ENCODE data around the gene CTXND1.
"Not testable (repeated sequence)": the region's sequence is repeated elsewhere in the genome, so short reads cannot be mapped to it uniquely, and the experiment has no call there.

The CTXND1 gene

DNA sequence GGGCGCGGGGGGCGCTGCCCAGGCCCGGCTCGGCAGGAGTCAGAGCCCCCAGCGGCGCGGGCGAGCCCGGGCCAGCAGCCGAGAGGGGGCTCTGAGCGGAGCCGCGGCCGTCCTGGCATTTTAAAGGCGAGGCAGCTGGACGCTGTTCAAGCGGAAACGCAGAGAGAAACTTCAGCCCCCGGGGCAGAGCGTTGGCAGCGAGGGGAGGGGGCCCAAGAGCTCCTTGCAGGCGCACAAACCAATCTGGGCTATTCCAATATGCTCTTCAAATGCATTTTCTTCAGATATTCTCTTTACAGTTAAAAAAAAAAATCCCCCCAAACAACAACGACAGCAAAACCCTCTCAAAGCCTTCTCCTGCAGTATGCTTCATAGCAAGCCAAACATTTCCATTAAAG, at the start of gene CTXND1:
Gene CTXND1, minus strand, starts transcription at position 93 of the 398 bp plus-strand sequence. CDS start 50,264 bp downstream, outside the sequence.
- DNase-seq, result peak; percentile 45

DNA sequence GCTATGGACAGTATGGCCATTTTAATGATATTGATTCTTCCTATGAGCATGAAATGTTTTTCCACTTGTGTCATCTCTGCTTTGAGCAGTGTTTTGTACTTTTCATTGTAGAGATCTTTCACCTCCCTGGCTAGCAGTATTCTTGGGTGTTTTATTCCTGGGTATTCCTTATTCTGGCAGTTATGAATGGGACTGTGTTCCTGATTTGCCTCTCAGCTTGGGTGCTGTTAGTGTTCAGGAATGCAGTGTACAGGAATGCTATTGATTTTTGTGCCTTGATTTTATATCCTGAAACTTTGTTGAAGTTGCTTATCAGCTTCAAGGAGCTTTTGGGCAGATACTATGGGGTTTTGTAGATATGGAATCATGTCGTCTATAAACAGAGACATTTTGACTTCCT, 49.5 kb upstream of the CTXND1 start:
- DNase-seq, result no peak

DNA sequence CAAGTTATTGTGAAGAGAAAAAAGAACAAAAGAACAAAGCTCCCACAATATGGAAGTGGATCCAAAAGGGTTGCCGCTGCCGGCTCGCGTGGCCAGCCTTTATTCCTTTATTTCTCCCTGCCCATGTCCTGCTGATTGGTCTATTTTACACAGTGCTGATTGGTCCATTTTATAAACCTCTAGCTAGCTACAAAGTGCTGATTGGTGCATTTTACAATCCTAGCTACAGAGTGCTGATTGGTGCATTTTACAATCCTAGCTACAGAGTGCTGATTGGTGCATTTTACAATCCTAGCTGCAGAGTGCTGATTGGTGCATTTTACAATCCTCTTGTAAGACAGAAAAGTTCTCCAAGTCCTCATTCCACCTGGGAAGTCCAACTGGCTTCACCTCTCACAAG, 43.8 kb upstream of the CTXND1 start:
- not testable (repeated sequence) for DNase-seq

DNA sequence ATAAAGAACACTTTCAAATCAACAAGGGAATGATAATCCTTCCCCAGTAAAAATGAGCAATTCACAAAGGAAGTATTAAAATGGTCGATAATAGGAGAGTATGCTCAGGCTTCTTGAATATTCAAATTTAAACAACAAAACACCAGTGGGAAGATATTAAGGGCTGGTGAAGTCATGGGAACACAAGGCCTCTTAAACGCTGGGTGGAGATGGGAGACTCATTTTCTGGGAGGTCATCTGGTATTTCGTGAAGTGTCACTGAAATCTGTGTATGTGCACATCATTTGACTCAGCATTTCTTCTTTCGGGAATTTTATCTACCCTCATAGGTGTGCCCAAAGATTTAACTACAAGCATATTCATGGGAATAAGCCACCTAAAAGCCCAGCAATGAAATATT, 40.1 kb upstream of the CTXND1 start:
- no peak for DNase-seq

DNA sequence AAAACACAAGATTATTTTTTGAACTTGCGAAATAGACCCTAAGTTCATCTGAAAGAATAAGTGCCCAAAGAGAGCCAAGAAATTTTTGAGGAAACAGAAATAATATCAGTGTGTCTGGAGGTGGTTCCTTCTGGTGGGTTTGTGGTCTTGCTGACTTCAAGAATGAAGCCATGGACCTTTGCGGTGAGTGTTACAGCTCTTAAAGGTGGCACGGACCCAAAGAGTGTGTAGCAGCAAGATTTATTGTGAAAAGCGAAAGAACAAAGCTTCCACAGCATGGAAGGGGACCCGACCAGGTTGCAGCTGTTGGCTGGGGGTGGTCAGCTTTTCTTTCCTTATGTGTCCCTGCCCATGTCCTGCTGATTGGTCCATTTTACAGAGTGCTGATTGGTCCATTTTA, 38.9 kb upstream of the CTXND1 start:
- not testable (repeated sequence) for DNase-seq

DNA sequence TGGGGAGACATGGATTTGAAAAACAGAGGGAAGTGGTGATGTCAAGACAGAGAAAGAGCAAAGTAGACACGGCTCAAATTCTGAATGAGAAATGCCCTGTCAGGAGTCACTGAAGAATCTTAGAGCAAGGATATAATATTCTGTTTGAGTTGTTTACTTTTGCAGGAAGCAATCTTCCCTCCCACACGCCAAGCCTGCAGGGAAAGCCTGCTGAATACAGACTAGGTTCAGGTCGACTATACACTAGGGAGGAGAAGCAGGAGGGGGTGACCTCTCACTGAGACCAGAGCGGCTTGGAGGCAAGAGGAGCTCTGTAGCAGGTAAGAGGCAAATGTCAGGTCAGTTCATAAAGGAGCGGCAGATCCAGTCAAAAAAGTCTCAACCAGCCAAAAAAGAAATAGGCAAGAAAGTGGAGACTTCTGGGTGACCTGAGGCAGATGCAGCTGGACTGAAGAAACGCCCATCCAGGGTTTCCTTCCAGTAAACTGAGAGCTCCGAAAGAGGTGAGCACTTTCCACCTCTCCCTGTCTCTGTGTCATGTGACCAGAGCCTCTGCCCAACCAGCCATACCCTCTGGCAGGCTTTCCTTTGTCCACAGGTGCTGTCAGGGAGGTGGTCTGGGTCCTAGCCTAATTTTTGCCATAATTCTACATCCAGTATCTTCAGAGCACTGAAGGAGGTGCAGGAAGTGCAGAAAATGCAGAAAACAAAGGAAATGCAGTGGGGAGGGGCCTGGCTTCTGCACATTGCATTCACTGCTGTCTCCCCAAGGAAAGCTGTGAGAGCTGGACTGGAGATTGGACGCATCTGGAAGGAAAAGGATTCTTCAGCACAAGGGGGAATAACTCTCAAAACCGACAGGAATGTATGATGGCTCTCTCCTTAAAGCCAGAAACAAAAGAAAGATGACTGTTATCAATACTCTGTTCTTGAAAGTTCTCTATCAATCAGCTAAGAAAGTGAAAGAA, 37.8 kb upstream of the CTXND1 start:
- DNase-seq, result no peak

DNA sequence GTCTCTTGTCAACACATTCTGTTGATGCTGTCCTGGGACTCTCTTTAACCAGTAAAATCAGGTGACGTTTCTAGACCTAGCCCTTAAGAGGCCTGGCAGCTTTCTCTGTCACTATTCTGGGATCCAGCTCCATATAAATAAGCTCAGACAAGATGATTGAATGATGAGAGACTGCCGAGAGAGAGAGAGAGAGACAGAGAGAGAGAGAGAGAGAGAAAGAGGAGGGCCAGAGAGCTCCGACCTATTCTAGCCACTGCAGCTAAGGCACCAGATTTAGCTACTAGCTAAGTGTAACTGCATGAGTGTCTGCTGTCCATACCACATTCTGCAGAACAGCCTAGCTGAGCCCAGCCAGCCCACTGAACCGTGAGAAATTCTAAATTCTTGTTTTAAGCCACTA, 36.1 kb upstream of the CTXND1 start:
- no peak for DNase-seq

DNA sequence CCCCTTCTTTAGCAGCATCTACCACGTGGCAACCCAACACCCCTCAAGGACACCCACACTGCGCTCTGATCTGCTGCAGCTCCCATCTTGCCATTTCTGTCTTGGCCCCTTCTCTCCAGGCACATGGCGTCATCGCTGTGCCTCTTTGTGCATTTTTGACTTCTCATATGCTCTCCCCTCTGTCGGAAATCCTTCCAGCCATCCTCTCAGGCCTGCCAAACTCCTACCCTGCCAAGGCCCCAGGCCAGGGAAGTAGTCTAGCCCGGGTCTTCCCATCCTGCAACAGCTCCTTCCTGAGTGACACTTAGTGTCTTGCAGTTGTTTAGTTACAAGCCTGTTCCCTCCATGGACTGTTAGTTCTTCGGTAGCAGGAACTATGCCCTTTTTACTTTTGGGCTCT, 34.0 kb upstream of the CTXND1 start:
- DNase-seq, result no peak

DNA sequence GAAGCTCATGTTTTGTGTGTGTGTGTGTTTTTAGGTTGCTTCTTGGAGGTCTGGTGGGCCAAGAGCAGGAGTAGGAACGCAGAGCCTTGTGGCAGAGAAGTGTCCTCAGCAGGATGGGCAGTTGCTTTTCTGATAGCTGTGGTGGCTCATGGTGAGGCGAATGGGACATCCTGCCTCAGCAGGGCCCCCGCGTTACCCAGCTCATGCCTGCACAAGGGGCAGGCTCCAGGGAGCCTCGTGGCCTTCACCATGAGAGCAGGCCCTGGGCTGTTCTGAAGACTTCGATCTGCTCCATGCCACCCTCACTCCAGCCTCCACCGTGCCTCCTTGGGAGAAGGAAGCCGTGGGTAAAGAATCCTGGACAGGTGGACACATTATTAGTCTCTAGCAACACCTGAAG, 33.4 kb upstream of the CTXND1 start:
- DNase-seq, result no peak

DNA sequence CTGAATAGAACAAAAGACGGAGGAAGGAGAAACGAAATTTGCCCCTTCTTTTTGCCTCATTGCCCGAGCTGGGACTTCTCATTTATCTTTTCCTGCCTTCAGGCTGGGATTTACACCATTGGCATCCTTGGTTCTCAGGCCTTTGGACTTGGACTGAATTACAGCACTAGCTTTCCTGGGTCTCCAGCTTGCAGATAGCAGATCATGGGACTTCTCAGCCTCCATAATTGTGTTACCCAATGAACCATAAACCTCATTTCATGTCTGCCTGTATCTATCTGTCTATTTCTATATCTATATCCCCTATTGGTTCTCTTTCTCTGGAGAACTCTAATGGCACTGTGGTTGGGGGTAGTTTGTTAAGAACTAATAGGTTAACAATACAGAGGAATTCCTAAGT, 31.5 kb upstream of the CTXND1 start:
- no peak for DNase-seq

DNA sequence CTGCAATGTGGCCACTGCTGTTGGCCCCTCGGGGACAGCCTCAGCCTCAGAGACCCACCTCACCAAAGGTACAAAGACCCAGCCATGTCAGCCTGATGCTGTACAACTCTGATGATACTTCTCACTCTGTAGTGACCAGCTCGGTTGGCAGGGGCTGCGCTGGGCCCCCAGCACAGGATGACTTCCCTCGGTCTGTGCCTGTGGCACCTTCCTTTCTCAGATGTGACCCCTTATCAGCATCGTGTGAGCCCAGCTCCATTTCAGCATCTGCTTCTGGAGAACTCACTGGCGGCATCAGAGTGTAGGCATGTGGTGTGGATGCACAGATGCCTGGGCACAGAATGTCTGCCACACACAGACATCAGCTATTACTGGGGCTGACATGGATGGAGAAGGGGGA, 25.1 kb upstream of the CTXND1 start:
- DNase-seq, result no peak

DNA sequence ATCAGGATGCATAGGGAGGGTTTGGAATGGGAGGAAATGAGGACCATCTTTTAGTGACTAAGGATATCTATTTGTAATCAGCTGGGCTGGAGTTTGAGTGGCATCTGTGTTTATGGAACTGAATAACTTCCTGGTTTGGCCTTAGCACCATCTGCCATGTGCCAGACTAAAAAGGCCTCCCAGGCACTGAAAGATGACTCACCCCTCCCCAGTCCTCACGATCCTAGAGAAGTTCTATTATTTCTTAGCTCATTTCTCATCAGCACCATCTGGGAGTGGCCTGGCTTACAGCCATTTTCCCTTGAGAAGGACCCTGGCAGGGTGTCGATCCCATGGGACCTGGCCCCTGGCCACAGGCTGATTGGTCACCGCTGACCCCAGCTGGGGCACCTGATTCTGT, 23.9 kb upstream of the CTXND1 start:
- no peak for DNase-seq

DNA sequence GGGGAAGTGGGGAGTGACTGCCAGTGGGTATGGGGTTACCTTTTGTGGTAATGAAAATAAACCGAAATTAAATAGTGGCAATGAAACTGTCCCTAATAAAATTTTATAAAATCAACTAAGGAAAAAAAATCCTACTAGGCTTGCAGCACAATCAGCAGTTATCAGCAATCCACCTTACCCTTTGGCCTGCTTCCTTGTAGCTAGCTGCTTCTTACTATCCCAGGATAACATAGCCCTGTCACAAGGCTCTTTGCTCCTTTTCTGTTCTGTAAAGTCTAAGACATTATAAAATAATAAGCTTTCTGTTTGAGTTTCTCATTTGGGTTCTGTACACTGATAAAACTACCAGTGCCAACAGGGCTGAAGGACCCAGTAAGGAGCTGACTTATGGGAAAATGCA, 23.0 kb upstream of the CTXND1 start:
- no peak for DNase-seq

DNA sequence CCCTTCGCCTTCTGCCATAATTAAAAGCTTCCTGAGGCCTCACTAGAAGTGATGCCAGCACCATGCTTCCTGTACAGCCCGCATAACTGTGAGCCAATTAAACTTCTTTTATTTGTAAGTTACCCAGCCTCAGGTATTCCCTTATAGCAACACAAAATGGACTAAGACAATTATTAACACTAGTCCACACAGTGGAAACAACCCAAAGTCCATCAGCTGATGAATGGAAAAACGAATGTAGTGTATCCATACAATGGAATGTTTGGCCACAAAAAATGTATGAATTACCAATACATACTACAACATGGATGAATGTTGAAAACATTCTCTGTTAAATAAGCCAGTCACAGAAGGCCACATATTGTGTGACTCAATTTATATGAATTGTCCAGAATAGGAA, 22.5 kb upstream of the CTXND1 start:
- DNase-seq, result no peak

DNA sequence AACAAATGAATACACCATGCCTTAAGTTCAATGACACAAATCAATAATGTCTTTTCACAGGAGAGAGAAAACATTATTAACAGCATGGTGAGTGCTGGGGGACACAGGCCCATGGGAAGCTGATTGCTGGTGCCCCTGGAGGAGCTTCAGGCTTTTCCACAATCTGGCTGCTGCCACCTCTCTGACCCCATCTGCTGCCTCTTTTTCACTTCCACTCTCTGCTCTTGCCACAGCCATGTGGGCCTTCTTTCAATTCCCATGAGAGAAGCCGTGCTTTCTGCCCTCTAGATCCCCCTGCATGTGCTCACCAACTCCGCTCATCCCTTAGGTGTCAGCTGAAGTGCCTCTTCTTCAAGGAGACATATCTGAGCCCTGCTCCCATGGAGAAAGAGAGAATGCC, 21.0 kb upstream of the CTXND1 start:
- DNase-seq, result no peak

DNA sequence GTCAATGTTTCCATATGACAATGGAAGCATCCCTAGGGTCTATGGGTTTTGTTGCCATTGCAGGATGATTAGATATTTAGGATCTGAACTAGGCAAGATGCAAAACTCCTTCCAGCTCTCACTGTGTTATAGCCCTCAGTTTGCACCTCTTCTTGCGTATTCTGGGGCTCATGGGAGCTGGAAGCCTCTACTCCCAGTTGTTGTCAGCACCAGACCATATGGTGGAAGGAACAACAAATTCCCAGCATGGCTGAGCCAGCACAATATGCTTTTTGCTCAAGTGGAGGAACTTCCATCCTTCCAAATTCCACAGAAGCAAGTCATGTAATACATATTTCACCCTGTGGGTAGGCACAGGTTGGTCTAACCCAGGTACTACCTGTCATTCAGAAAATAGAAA, 18.5 kb upstream of the CTXND1 start:
- no peak for DNase-seq

DNA sequence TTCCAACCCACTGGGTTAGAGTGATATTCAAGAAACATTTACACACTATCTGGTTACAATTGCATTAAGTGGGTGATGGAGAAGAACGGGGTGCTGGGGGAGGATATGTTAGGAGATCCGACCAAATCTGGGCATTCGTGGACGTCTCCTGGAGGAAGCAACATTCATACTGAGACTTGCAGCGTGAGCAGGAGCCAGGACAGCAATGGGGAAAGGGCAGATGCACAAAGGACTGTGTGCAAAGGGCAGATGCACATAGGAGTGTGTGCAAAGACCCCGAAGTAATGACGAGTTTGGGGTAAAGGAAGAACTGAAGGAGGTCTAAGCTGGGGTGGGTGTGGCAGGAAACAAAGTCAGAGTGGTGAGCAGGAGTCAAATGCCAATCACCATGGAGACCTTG, 16.1 kb upstream of the CTXND1 start:
- no peak for DNase-seq

DNA sequence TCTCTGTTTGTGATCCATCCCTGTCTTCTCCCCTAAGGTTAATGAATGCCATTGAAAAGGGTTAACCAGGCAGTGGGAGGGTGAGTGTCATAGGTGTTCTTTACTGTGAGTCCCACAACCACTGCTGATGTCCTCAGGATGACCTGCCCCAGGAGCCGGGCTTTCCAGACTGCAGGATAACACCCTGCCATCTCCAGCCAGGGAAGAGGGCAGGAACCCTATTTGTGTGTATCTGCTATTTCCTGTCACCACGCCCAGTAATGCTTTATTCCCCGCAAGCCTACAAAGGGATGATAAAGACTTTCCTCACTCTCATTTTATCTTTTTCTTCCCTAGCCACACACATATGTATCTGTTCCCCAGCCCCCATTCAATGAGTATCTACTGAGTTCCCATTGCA, 15.6 kb upstream of the CTXND1 start:
- no peak for DNase-seq

DNA sequence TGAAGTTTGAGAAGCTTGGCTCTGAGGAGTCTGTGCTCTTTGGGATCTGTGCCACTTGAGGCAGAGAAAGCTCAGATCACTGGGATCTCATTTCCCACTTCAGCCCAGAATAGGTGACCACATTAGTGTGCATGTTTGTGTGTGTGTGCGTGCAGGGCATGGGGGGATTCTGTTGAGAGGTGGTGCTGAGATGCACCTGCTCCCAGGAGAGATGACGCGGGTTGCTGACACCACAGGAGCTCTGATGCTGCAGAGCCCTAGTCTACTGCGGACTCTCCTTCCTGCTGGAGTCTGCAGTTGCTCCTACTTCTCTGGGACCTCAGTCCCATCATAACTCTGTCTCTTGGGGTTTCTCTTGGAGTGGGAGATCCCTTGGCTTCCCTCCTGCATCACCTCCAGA, 14.7 kb upstream of the CTXND1 start:
- no peak for DNase-seq

DNA sequence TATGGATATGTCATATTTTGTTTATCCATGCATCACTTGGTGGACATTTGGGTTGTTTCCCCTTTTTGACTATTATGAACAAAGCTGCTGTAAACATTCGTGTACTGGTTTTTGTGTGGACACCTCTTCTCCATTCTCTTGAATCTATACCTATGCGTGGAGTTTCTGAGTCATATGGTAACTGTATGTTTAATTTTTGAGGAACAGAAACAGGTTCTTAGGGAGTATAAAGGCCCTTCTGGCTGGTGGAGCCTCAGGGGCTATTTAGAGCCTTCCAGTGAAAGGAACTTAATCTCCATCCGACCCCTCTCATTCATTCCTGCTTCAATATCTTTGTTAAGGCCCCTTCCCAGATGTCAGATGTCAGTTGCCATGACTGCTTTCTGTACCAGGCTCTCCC, 14.1 kb upstream of the CTXND1 start:
- no peak for DNase-seq

DNA sequence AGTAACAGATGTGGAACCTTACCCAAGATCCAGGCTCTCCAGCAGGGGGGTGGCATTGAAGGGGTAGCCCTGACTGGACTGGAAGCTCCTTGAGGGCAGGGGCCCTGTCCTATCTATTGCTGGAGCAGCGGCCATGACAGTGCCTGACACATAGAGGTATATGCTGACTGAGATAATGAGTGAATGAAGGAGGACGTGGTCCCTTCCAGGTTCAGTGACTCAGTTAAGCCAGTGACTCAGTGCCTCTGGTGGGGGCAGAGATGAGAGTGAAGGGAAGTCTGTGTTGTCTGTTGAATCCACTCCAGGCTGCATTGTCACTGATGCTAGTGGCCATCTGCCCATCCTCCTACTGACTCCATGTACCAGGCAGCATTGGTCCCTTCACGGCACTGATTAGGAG, 13.0 kb upstream of the CTXND1 start:
- DNase-seq, result no peak

DNA sequence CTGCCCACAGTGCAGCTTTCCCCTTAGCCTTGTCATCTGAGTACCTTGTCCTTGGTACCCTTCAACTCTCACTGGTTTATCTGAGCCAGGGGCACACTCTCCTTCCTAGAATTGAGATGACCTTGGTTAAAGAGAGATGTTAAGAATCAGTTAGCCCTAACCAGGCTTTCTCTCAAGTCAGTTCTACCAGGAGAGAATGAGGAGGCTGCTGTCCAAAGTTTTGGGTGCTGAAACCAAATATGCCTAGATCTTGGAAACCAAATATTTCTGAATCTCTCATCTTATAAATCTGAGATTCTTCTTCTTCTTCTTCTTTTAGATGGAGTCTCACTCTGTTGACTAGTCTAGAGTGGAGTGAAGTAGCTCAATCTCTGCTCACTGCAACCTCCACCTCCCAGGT, 12.0 kb upstream of the CTXND1 start:
- no peak for DNase-seq

DNA sequence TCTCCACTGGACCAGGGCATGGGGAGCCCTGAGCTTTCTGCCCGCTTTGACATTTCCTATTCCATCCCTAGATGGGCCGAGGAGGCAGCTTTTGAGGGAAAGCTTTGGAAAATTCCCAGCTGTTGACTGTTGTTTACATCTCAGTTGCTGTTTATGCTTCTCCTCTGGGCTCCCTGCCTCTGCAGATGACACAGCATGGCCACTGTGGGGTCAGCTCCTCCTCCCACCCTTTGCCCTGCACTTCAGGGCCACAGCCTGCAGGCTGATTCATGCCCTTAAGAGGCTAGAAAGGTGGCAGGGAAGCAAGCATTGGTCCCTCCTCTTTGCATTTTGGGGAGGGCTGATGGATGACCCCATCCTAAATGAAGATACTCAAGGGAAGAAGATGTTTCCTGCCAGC, 8.5 kb upstream of the CTXND1 start:
- no peak for DNase-seq

DNA sequence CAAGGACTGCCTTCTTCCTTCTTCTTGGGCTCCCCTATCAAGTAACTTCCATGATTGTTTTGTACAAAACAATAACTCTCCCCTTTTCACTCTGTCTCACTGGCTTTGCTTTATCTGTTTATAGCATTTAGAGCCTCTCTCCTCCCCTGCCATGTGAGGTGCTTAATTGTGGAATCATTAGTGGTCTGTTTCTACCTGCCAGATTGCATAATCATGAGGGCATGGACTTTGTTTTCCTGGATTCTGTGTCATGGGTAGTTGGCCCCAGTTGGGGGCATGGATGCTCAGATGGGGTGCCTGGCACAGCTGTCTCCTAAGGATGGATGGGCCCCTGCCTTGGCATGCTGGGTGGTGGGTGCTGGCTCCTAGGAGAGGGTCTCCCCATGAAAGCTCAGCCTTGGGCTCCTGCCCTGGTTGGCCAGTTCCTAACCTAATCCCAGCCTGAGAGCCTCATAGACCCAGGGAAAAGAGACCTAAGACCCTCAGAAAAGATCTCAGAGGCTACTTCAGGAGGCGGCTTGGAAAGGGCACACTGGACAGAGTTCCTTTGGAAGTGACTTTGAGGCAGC, 8.0 kb upstream of the CTXND1 start:
- no peak for DNase-seq

Data from right forelimb (tissue), 1 donor.